HG03196 (cell line): ENCODE data around the gene CEP70.
A peak's percentile ranks its signal among the peaks of the same experiment; 100 is the strongest.
"Not testable (repeated sequence)": the region's sequence is repeated elsewhere in the genome, so short reads cannot be mapped to it uniquely, and the experiment has no call there.

Experiments used
- ATAC-seq: cut with Tn5 transposase; IDR thresholded peaks from one replicate; pipeline ENCODE4 v1.9.1; 2021; ENCODE audit not compliant: unreplicated experiment

Gene CEP70

DNA sequence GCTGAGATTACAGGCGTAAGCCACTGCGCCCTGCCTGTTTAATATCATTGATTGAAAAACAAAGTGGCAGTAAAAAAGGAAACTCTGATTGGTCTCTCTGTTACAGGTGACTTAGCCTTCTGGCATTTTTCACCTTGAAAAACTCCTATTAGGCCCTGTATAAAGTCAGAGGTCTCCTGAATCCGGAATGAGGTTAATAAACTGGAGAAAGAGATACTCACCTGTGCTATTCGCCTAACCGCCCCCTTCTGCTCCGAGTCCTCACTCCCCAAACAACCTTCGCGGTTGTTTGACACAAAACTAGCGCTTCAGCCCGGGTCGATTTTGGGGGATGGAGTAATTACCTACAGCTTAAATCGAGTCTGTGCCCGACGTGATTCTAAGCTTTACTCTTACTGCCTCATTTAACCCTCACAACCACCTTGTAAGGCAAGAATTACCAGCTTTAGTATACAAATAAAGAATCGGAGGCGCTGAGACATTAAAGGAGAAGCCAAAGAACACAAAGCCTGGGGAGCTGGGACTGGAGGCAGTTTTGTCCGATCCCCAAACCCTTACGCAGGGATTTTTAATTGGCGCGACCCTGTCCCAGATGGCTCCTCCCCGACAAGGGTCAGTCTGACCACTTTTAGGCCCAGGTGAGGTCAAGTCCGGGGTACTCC, 441 bp downstream of the CEP70 start:
- ATAC-seq: no peak

DNA sequence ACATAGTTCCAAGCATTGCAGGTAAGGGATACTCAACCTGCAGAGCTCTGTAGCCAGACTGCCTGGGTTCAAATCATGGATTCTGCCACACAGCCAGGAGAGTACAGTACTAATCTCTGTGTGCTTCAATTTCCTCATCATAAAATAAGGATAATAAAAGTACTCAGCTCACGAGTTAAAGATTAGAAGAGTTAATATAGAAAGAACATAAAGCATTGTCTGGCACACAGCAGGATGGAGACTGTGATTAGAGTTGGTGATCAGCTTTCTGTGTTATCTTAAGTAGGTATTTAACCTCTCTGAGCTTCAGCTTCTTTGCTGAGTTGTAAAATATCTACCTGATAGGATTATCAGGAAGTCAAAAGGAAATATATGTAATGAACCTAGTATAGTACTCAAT, 2.7 kb downstream of the CEP70 start:
- no peak for ATAC-seq

DNA sequence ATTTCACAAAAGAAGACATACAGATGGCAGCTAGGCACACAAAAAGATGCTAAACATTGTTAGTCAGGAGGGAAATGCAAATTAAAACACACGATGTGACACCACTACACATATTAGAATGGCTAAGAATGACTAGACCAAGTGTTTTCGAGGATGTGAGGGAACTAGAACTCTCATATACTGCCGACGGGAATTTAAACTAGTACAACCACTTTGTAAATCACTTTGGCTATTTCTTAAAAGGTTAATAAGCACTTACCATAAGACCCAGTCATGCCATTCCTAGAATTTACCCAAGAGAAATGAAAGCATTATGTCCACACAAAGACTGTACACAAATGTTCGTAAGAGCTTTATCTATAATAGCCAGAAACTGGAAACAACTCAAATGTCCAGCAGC, 5.6 kb downstream of the CEP70 start:
- ATAC-seq: no peak

DNA sequence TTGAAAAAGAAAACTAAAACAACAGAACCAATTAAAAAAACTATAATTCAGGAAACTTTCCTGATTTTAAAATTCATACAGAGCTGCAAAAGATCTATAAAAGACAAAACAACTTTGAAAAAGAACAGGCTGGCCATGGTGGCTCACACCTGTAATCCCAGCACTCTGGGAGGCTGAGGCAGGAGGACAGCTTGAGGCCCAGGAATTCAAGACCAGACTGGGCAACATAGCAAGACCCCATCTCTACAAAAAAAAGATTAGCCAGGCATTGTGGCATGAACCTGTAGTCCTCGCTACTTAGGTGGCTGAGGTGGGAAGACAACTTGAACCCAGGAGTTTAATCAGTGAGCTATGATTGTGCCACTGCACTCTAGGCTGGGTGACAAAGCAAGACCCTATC, 6.7 kb downstream of the CEP70 start:
- no peak for ATAC-seq

DNA sequence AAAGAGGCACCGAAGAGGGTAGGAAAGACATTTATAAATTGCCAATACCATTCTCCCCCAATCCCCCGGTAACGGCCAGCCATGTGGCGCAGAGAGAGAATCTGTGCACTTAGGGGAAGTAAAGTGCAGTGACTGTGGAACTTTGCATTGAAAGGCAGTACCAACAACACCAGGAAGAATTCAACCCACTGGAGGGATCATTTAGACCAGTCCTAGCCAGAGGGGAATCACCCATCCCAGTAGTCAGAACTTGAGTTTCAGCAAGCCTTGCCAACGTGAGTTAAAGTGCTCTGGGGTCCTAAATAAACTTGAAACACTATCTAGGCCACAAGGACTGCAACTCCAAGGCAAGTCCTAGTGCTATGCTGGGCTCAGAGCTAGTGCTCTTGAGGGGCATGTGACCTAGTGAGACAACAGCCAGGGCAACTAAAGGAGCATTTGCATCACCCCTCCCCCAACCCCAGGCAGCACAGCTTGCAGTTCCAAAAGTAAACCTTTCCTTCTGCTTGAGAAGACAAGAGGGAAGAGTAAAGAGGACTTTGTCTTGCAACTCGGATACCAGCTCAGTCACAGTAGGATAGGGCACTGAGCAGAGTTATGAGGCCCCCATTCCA, 15.0 kb downstream of the CEP70 start:
- ATAC-seq: no peak

DNA sequence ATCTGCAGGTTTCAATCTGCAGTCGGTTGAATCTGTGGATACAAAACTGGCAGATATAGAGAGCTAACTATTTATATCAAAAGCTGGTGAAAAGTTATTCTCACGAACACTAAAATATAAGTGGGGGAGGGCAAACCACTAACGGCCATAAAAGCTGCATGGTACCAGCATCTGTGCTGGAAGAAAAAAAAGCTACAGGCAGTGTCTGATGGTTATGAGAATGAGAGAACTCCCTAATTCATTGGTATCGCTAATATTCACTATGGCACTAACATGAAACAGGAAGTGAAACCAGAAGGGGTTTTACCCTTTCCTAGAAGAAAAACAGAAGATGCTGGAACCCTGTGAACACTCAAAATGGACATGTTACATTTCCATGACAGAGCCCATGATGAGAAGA, 15.9 kb downstream of the CEP70 start:
- ATAC-seq: peak; percentile 87

DNA sequence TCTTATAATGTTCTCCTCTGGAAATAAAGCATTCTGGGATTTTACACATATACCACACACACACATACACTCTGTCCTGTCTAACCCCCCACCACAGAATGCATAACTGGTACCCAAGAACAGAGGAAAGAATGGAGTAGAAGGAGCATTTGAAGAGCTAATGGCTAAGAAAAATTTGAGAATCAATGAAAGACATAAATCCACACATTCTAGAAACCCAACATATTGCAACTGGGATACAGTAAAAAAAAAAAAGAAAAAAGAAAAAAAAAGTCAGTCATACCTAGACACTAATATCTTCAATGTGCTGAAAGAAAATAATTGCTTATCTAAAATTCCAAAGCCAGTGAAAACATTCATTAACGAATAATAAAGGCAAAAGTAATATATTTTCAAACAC, 20.9 kb downstream of the CEP70 start:
- ATAC-seq: no peak

DNA sequence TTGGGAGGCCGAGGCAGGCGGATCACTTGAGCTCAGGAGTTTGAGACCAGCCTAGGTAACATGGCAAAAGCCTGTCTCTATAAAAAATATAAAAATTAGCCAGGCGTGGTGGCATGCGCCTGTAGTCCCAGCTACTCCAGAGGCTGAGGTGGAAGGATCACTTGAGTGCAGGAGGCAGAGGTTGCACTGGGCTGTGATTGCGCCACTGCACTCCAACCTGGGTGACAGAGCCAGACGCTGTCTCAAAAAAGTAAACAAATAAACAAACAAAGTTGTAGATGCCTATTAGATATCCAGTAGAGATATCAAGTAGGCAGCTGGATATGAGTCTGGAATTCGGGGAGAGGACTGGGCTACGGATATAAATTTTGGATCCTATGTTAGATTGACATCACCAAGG, 24.4 kb downstream of the CEP70 start:
- ATAC-seq: not testable (repeated sequence)

DNA sequence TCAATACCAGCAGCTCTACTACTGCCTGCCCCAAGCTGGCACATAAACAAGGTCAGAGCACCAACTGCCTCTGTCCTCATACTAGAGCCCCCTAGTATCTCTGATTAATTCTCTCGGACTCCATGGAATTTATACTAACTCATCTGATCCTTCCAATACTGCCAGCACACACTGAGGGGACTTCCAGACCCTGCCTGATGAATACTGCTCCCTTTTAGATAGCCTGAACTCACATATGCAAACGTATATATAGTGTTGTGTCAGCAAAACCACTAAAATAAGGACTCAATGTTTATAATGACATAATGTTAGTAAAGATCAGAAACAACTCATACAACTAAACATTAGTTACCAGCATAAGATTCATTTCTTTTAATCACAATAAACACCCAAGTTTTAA, 25.0 kb downstream of the CEP70 start:
- ATAC-seq: no peak

DNA sequence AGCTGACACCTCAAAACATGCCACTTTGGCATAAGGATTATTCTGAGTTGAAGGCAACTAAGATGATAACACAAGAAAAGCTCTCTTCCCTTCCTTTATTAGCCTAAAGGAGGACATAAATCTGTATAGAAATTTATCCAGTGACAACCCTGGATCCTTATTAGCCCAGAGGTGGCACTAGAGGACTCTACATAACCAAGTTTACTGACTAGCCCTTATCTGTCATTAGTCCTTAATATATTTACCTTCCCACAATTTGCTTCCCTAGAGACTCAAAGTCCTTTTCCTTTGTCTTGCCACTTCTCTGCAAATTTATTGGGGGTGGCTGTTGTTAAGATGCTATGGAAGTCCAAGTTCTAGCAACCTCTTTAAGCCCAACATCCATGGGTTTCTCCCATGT, 26.7 kb downstream of the CEP70 start:
- no peak for ATAC-seq

DNA sequence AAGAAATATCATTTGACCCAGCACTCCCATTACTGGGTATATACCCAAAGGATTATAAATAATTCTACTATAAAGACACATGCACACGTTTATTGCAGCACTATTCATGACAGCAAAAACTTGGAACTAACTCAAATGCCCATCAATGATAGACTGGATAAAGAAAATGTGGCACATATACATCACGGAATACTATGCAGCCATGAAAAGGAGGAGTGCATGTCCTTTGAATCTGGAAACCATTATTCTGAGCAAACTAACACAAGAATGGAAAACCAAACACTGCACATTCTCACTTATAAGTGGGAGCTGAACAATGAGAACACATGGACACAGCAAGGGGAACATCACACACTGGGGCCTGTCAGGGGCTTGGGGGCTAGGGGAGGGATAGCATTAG, 27.8 kb downstream of the CEP70 start:
- not testable (repeated sequence) for ATAC-seq

DNA sequence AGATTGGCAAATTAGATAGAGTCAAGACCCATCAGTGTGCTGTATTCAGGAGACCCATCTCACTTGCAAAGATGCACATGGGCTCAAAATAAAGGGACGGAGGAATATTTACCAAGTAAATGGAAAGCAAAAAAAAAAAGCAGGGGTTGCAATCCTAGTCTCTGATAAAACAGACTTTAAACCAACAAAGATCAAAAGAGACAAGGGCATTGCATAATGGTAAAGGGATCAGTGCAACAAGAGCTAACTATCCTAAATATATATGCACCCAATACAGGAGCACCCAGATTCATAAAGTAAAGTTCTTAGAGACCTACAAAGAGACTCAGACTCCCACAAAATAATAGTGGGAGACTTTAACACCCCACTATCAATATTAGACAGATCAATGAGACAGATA, 31.2 kb downstream of the CEP70 start:
- ATAC-seq: not testable (repeated sequence)

DNA sequence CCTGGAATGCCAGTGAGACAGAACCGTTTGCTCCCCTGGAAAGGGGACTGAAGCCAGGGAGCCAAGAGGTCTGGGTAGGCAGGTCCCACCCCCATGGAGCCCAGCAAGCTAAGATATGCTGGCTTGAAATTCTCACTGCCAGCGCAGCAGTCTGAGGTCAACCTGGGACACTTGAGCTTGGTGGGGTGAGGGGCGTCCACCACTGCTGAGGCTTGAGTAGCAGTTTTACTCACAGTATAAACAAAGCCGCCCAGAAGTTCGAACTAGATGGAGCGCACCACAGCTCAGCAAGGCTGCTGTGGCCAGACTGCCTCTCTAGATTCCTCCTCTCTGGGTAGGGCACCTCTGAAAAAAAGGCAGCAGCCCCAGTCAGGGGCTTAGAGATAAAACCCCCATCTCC, 33.6 kb downstream of the CEP70 start:
- ATAC-seq: no peak

DNA sequence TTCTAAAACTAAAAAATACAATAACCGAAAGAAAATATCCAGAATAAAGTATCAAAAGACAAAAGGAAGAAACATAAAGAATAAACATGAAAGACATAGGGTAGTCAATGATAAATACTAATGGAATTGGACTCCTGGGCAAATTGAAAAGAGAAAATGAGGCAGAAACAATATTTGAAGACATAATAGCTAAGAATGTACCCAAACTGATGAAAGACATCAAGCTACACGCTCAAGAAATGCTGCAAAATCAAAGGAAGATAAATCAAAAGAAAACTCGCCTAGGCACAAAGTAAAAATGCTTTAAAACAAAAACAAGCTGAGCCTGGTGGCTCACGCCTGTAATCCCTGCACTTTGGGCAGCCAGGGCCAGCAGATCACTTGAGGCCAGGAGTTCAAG, 34.9 kb downstream of the CEP70 start:
- ATAC-seq: no peak

DNA sequence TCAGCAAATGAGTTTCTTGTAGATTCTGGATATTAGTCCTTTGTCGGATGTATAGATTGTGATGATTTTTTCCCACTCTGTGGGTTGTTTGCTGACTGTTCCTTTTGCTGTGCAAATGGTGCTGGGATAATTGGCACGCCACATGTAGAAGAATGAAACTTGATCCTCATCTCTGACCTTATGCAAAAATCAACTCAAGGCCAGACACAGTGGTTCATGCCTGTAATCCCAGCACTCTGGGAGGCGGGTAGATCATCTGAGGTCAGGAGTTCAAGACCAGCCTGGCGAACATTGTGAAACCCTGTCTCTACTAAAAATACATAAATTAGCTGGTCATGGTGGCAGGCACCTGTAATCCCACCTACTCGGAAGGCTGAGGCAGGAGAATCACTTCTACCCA, 39.3 kb downstream of the CEP70 start:
- not testable (repeated sequence) for ATAC-seq

DNA sequence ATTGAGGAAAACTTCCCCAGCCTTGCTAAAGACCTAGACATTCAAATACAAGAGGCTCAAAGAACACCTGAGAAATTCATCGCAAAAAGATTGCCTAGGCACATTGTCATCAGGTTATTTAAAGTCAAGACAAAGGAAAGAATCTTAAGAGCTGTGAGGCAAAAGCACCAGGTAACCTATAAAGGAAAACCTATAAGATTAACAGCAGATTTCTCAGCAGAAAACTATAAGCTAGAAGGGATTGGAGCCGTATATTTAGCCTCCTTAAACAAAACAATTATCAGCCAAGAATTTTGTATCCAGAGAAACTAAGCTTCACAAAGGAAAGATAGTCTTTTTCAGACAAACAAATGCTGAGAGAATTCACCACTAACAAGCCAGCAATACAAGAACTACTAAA, 43.1 kb downstream of the CEP70 start:
- ATAC-seq: not testable (repeated sequence)

DNA sequence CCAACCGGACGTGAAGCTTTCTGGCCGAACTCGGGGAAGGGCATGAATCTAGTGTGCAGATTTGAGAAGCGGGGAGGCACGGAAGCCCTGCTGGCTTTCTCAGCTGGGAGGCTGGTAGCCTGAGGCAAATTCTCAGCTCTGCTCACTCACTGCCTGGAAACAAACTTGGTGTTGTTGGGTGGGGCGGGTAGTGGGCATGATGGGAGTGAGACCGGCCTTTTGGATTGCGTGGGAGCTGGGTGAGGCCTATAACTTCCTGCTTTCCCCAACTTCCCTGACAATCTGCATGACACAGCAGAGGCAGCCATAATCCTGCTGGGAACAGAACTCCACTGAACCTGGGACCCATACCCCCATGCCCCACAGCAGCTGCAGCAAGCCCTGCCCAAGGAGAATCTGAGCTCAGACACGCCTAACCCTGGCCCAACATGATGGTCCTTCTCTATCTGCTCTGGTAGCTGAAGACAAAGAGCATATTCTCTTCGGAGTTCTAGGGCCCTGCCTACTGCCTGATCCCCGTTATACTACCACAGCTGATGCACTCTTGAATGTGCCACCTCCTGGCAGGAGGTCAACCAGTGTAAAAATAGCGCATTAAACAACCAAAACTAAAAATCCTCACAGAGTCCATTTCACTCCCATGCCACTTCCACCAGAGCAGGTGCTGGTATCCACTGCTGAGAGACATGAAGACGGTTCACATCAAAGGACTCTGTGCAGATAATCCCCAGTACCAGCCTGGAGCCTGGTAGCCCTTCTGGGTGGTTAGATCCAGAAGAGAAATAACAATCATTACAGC, 44.7 kb downstream of the CEP70 start:
- no peak for ATAC-seq

DNA sequence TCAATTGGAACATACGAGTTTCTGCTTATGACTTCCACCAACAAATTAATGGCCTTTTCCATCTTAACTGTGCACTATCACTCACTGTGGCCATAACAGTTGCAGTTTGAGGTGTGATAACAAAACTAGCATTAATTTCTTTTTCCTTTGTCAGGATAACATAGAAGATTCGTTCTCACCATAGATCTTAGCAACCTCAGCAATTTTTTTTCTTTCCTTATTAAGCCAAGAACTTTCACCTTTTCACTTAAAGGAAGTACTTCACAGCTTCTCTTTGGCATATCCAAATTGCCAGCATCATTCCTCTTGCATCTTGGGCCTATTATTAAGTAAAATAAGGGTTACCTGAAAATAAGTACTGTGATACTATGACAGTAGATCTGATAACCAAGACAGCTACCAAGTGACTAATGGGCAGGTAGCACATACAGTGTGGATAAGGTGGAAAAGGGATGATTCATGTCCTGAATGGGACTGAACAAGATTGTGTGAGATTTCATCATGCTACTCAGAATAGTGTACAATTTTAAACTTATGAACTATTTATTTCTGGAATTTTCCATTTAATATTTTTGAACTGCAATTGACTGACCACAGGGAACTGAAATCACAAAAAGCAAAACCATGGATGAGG, 46.6 kb downstream of the CEP70 start:
- ATAC-seq: no peak

DNA sequence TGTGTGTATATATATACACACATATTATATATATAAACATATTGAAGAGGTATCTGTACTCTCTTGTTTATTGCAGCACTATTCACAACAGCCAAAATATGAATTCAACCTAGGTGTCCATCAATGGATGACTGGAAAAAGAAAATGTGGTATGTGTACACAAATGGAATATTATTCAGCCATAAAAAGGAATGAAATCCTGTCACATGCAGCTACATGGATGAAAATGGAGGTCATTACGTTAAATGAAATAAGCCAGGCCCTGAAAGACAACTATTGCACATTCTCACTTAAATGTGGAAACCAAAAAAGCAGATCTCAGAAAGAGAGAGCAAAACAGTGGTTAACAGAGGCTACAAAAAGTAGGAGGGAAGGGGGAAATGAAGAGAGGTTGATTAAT, 49.5 kb downstream of the CEP70 start:
- ATAC-seq: no peak

DNA sequence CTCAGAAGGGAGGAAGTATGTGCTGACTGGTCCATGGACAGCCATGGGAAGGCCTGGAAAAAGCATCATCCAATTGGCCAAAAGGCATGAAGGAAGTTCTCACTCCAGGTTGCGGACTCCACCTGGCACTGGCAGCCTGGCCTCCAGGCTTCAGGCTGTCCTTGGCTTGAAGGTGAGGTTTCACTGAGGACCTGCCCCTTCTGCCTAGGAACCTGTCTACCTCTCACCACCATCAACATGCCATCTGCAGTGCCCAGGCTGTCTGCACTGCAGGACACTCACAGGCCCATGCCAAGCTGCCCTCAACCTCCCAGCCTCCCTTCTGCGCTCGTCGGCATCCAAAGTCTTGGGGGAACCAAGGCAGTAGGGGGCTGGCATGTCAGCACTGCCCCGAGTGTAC, 51.1 kb downstream of the CEP70 start:
- ATAC-seq: no peak

DNA sequence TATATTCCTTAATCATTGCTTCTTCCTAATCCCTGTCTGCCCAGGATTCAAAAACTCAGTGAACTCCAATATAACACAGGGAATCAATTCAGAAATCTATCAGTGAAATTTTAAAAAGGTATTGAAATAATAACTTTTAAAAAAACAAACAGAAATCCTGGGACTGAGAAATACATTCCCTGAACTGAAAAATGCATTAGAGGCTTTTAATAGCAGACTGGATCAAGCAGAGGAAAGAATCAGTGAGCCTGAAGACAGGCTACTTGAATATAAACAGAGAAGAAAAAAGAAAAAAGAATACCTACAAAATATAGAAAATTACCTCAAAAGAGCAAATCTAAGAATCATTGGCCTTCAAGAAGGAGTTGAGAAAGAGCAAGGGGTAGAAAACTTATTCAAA, 54.7 kb downstream of the CEP70 start:
- ATAC-seq: no peak

DNA sequence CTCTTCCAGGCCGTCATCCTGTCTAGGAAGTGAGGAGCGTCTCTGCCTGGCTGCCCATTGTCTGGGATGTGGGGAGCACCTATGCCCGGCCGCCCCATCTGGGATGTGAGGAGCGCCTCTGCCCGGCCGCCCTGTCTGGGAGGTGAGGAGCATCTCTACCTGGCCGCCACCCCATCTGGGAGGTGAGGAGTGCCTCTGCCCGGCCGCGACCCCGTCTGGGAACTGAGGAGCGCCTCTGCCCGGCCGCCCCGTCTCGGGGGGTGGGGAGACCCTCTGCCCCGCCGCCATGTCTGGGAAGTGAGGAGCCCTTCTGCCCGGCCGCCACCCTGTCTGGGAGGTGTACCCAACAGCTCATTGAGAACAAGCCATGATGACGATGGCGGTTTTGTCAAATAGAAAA, 72.6 kb downstream of the CEP70 start:
- ATAC-seq: not testable (repeated sequence)
